Measurements from ENCODE around the gene CTXN1.

- TF ChIP-seq CTCF (IDR thresholded peaks at IDR 0.05; ENCODE audit: insufficient read depth, low read length, poor library complexity, severe bottlenecking): no peak
- no peak for TF ChIP-seq EZH2phosphoT487 (conservative IDR thresholded peaks at IDR 0.05; ENCODE audit: low read length)
Measured at GRCh38 chr19:7963566-7963965, 37.6 kb upstream of the CTXN1 start.
